ENCODE measurements around the gene CACNG8.

GRCh38 chr19:54035215-54036178 is 72.8 kb downstream of the CACNG8 start:
- TF ChIP-seq CTCF (IDR thresholded peaks at IDR 0.05) = no peak
- no peak for TF ChIP-seq POLR2A (IDR thresholded peaks at IDR 0.05)

Data from adrenal gland (tissue), 5 donors.